ENCODE results near the gene SGSM1.

The SGSM1 gene

DNA sequence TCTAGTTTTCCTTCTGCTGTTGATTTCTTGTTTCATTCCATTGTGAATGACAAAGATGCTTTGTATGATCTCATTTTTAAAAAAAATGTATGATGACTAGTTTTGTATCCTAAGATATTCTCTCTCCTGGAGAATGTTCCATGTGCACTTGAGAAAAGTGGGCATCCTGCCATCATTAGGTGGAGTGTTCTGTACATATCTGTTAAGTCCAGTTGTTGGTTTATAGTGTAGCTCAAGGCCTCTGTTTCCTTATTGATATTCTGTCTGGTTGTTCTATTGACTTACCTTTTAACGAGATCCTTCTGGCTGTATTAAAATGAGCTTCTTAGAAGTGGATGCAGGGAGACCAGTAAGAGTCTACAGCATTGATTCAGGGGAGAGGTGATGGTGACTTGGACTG lies 35.2 kb downstream of the SGSM1 start:
- no peak for DNase-seq

DNA sequence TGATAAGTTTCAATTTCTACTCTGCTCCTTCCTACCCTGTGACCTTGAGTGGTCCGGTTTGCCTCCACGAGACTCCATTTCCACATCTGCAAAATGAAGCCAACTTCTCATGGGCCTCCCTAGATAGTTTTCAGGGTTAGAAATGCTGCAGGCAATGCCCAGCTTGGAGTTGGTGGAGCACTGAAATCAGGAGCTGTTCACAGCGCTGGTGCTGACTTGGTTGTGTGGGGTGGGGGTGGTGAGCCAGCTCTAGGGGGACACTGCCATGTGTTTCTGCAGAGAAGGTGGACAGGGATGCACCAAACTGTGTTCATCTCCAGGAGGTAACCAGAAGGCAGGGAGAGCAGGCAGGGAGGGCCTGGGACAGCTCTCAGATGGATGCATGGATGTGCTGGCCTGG lies 37.0 kb downstream of the SGSM1 start:
- no peak for DNase-seq

DNA sequence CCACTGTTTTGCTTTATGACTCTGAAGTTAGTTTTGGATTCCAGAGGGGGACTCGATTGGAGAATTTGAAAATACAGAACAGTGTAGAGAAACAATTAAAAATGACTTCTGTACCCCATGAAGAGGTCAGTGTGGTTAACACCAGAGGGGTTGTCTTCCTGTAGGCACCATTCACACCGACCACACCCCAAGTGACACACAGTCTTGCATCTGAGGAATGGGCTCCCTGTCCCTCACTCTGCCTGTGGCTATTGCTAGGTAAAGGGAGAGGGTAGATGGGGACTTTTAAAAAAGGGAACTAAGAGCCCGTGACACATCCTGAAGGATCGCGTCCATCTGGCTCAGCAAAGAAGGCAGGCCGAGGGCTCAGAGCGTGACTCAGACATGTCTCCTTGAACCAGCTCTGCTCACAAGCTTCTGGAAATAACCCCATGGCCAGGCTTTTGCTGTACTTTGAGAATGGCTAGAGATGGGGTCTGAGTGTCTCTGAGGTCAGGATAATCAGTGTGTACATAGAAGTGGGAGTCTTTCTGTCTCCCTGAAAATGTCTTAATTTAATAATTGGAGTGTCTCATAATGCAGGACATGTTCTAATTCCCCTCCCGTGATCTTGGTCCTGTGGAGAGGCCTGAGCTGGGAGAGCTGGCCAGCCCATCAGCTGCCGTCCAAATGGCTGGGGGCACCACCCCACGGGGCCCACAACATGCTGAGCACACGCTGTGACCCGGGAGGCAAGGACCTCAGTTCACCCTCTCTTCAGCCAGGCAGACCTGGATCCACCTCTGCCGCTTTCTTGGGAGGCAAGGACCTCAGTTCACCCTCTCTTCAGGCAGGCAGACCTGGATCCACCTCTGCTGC lies 39.3 kb downstream of the SGSM1 start:
- peak; percentile 4 for DNase-seq

DNA sequence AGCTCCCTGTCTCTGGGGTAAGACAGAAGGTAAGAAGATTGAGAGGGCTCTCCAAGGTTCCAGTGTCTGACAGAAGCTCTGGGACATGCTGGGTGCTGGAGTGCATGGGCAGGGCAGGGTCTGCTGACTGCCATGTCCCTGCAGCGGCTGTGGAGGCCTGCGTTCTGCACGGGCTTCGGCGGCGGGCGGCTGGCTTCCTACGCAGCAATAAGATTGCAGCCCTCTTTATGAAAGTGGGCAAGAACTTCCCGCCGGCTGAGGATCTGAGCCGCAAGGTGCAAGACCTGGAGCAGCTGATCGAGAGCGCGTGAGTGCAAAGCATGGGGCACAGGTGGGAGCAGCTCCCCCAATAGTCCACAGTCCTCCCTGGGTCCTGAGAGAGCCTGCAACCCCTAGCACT lies 41.5 kb downstream of the SGSM1 start:
- no peak for DNase-seq

DNA sequence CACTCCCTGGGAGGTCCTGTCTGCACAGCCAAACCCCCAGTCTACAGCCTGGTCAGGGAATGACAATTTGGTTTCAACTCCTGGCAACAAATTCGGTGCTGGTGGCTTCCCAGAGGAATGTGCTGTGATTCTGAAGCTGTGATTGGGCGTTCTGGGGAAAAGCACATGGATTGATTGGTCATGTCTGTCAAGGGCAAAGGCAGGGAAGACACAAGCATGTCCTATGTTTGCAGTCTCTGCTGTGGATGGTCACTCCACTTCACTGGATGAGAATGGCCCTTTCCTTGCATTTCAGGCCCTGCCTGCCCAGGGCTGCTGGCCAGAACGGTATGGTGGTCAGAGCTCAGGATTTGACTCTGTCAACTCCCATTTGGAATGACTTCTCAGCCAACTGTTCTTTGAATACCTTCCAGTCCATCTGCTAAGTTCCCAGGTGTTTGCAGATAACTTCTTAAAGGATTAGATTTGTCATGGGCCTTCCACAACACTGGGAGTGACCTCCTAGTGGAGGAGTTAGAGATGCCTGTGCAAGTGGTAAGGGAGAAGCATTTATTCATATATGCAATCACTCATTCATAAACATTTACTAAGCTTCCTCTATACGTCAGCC lies 42.7 kb downstream of the SGSM1 start:
- no peak for DNase-seq

DNA sequence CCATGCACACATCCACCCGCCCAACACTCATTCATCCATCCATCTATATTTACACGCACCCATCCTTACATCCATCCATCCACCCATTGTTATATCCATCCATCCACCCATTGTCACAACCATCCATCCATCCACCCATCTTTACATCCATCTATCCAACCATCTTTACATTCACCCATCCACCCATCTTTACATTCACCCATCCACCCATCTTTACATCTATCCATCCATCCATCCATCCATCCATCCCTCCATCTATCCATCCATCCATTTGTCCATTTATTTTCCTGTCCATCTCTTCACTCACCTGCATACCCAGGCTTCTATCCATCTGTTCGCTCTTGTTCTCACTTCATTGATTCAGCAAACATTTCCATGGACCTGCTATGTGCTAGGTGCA lies 49.8 kb downstream of the SGSM1 start:
- no peak for DNase-seq

DNA sequence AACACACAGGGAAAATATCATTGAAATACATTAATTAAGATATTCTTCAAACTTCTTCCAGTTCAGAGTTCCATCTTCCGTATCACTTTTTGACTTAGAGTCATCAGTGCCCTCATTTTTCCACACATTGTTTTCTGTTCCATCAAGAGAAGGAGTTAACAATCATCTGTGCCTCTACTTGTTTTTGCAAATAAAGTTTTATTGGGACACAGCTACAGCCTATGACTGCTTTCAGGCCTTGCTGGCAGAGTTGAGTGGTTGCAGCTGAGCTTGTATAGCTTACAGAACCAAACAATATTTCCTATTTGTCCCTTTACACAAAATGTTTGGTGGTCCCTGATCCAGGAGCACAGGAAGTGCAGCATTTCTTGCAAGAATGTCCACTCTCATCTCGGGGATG lies 51.6 kb downstream of the SGSM1 start:
- DNase-seq, result no peak

DNA sequence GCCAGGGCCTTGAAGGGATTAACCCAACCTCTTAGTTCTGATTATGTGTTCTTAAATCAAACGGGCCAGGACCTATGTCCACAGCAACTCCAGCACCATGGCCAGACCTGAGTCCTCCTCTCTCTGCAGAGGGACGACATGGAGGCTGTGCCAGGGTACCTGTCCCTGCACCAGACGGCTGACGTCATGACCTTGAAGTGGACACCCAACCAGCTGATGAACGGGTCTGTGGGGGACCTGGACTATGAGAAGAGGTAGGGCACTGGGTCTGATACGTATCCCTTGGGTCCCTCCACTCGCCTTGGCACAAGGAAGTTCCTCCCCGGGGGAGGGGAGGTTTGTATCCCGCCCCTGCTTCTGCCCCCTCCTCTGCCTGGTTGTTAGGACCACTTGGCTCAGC lies 53.6 kb downstream of the SGSM1 start:
- no peak for DNase-seq

DNA sequence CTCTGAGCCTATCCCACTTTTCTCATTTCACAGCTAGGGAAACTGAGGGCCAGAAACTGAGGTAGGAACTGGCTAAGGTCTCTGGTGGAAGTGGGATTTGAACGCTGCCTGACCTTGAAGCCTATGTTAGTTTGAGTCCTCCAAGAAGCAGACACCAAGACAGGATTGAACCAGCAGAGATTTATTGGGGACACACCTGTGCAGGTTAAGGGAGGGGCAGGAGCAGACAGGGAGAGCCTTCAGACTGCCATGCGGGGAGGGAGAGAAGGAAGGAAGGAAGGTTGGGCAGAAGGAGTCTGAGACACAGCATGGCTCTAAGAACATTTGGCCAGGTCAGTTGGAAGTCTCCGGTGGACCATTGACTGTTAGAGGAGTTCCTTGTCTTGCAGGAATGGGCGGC lies 59.5 kb downstream of the SGSM1 start:
- DNase-seq, result no peak

DNA sequence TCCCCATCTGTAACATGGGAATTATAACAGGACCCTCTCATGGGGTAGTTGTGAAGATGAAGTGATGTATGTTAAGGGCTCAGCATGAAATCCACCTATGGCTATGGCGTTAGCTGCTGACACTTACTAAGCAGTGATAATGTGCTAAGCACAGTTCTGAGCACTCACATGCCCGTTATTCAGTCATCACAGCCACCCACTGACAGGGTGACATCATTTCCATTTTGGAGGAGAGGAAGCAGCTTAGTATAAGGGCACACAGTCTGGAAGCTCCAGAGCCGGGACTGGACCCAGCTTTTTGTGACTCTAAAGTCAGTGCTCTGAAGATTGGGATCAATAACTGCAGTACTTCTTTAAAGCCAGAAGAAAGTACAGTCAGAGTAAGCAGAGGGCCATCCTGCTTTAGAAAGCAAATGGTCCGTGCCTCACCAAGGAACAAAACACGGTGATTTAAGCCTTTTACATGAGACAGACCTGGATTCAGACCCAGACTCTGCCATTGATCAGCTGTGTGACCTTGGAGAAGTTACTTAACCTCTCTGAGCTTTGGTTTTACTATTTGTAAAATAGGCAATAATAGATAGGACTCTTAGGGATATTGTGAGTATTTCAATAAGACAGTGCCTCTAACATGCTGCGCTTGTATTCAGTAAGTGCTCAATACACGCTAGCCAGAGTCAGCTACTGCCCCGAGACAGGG lies 61.5 kb downstream of the SGSM1 start:
- DNase-seq, result no peak

DNA sequence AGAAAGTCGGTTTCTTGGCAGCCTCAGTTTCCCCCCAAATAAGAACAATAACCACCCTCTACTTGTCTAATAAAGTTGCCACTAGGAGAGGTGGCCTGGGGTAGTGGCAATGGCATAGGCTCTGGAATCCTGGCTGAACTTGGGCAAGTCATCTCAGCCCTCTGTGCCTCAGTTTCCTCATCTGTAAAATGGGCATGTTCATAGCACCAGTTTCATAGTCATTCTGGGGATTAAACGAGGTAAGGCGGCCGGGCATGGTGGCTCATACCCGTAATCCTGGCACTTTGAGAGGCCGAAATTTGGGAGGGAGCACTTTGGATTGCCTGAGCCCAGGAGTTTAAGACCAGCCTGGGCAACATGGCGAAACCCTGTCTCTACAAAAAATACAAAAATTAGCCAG lies 63.0 kb downstream of the SGSM1 start:
- DNase-seq, result no peak

DNA sequence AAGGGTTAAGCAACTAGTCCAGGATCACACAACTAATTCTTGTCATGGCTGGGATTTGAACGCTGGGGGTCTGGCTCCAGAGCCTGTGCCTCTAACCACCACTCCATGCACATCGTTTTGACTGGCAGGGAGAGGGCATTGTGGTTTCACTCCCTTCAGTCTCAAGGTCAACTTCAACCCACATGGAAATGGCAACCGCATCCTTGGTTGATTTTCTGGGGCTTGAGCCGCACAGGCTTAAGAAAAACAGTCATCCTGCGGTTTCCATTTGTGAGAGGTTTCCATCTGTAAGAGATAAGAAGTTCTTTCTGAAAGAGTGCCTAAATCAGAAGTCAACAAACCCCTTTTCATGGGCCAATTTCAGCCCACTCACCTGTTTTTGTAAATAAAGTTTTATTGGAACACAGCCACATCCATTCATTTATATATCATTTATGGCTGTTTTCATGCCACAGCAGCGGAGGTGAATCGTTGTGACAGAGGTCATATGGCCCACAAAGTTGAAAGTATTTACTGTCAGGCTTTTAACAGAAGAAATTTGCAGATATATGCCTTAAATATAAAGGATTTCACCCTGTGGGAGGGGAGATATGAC lies 65.7 kb downstream of the SGSM1 start:
- no peak for DNase-seq

DNA sequence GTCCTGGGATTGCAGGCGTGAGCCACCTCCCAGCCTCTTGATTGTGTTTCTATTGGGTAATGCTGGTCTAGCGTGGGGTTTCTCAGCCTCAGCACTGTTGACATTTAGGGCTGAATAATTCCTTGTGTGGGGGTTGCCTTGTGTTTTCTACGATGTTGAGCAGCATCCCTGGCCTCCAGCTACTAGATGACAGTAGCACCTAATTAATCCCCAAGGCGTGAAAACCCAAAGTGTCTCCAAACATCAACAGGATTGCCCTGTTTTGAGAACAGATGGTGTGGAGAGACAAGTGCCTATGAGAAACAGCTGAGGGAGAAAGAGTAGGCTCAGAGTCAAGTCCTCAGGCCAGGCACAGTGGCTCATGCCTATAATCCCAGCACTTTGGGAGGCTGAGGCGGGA lies 67.2 kb downstream of the SGSM1 start:
- no peak for DNase-seq

DNA sequence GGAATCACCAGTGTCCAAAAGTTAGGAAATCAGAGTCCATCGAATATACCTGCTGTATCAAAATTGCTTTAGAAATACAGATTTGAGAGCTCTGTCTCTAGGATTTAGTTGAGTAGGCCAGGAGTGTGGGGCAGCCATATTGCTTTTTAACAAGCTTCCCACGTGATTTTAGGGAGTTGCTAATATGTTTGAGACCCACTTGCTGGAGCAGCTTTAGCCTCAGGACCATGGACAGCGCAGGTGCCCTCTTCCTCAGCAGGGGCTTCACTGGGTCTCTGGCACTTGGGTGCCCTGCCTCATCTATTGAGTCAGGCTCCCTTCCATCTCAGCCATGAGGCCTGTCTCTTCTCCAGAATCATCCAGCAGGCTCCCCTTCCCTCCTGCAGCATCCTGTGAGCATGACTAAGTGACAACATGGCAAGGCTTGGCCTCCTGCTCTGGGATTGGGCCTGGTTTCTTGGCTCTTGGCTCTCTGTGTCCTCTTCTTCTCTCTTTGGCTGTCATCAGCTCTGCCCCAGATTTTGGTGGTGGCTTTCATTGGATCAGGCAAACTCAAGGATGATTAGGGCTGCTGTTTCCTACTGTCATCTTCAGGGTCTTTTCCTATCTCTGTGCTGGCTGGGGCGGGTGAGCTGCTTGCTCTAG lies 70.0 kb downstream of the SGSM1 start:
- DNase-seq, result peak; percentile 24

DNA sequence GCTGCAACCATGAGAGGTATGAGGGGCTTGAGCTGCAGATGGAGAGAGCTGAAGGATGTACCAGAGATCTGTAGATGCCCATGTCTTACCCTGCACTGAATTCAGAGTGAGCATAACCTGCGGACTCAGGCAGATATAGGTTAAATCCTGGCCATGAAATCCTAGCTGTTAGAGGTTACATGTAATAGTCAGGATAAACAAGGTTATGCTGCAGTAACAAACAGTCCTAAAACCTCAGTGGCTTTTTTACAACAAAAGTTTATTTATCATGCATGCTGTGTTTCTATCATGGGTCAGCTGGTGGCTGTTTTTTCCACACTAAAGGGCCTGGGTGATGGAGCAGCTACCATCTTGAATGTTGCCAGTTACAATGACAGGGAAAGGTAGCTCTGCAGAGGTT lies 70.7 kb downstream of the SGSM1 start:
- no peak for DNase-seq

DNA sequence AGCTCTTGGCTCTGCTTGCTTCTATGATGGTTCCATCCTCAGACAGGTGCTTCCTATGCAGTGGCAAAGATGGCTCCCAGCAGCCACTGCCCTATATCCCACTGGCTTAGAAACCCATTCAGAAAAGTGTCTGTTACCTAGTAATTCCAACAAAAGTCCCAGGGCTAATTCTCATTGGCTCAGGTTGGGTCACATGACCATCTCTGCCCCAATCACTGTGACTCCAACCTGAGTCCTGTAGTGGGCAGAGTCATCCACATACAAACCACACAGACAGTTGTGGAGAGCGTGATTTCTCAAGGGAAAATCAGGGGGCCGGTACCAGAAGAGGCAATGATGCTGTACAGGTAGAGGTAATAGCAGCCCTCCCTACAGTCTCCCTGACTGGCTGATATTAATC lies 73.0 kb downstream of the SGSM1 start:
- no peak for DNase-seq

DNA sequence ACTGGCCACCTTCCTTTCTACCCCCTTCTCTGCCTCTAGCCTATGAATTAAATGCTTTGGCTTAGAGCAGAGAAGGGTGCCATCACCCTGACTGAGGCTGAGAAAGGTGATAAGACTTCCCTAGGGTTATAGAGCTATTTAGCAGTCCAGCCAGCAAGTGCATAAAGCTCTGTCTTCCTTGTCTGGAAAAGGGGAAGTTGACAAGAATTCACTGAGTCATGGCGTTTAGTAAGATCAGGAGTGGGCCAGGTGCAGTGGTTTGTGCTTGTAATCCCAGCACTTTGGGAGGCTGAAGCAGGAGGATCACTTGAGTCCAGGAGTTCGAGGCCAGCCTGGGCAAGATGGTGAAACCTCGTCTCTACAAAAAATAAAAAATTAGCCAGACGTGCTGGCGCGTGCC lies 77.4 kb downstream of the SGSM1 start:
- DNase-seq, result no peak

DNA sequence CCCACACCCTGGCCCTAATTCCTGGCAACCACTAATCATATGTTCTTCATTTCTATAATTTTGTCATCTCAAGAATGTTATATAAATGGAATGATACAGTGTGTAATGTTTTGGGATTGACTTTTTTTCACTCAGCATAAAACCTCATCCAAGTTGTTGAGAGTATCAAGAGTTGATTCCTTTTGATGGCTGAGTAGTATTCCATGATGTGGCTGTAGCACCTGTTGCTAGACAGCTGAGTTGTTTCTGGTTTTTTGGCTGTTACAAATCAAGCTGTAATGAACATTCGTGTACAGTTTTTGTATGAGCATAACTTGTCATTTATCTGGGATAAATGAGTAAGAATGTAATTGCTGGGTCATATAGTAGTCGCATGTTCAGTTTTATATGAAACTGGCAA lies 81.2 kb downstream of the SGSM1 start:
- no peak for DNase-seq

DNA sequence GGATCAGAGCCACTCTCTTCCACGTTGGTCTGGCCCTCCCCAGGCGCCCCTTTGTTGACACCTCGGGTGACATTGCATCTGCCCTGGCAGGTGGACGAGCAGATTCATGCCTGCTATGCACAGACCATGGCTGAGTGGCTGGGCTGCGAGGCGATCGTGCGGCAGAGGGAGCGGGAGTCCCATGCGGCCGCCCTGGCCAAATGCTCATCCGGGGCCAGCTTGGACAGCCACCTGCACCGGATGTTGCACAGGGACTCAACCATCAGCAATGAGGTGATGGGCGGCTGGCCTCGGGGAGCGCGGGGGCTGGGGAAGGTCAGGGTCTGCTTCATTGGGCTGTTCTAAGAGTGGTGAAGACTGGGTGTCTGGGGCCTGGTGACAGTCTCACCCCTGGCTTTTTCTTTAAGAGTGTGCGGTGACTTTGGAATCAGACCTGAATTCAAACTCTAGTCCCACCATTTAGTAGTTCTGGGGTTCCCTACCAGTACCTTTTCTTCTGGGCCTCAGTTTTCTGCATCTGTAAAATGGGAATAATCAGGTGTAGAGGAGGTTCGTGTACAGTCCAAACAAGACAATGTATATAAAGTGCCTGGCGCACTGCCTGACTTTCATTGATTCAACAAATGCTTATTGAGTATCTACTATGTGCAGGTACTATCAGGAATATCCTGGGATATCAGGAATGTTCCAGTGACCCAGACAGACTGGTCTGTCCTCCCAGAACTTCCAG lies 87.5 kb downstream of the SGSM1 start:
- no peak for DNase-seq

DNA sequence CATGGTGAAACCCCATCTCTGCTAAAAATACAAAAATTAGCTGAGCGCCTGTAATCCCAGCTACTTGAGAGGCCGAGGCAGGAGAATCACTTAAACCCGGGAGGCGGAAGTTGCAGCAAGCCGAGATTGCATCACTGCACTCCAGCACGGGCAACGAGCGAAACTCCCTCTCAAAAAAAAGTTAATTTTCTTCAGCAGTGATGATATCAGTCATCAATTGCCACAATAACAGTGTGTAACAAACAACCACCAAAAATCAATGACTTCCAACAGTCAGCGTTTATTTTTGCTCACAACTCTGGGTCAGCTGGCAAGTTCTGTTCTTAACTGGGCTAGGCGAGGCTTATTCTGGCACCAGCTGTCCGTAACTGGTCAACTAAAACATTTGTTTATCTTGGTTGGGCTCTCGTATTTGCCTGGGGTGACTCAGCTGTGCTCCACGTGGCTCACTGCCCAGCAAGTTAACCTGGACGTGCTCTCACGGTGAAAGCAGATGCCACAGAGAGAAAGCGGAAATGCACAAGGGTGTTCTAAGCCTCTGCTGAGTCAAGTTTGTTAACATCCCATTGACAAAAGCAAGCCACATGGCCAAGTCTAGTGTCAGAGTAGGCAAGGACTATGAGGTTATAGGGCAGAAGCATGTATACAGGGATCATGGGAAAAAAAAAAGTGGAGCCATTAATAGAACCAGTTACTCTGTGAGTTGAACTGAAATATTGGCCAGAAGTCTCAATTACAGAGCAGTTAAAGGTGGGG lies 88.4 kb downstream of the SGSM1 start:
- no peak for DNase-seq

DNA sequence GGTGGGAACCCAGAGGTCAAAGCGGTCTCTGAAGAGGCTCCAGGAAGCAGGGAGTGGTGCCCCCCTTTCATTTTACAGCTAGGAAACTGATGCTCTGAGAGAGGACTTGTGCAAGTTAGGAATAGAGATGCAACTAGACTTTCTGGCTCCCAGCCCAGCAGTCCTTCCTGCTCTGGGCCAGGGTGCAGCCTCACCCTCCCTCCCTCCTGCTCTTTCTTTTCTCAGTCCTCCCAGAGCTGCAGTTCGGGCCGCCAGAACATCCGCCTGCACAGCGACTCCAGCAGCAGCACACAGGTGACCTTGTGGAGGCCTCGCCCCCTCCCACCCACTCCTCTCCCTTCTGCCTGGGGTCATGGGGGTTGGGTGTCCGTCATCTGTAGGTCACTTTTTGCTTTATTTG lies 89.0 kb downstream of the SGSM1 start:
- no peak for DNase-seq

DNA sequence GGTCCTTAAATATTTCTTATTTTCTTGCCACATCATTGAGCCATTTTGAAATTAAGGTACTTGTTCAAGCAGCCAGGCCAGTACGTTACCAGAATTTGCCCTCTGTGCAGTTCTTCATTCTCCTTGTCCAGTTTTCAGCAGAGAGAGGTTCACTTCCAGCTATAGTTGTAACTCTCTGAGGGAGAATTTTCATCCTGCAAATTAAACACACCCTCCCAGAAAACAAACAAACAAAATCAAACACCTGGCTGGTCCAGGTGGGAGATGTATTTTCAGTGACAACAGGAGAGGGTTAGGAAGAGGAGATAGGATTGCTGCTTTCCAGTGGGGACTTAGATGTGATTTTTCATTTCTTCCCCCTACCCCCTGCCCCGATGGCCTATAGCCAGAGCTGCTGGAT lies 95.4 kb downstream of the SGSM1 start:
- no peak for DNase-seq

Measured in stimulated activated CD4-positive, alpha-beta T cell treated with anti-CD3 and anti-CD28 coated beads, Interleukin-15, amount 100 ng/mL, for 24 hours (primary cell).